Thoracic aorta (tissue), 2 donors: ENCODE data around the gene KIF26B. TPM values are rescaled to one million over a fixed set of nuclear protein-coding genes. Genes with fewer than 3 reads are reported as not detected.

Experiments used
- ATAC-seq: fragments of 150-250 bp; one replicate; pipeline ENCODE4 v1.8.0; 2017; ENCODE audit warnings: low read depth; ENCODE audit not compliant: insufficient number of reproducible peaks, low FRiP score
- DNase-seq: peaks from one replicate; pipeline ENCODE4 v3.0.0-alpha.2; 2020; ENCODE audit warnings: low spot score
- H3K27ac ChIP-seq, 2 donors: fragments of 200-600 bp; sonication (generic); 1 replicate in 1 of 2; 2 replicates in 1 of 2; pipeline ENCODE4 v1.5.1; 2016; ENCODE audit warnings: mild to moderate bottlenecking in 2 of 2, moderate library complexity in 2 of 2
- H3K27me3 ChIP-seq: fragments of 200-600 bp; sonication (generic); replicated peaks from 2 replicates; pipeline ENCODE4 v1.6.0; 2016; ENCODE audit warnings: mild to moderate bottlenecking; ENCODE audit not compliant: insufficient read depth
- H3K36me3 ChIP-seq: fragments of 200-600 bp; sonication (generic); one replicate; pipeline ENCODE4 v1.5.1; 2016
- H3K4me1 ChIP-seq, 2 donors: fragments of 200-600 bp; sonication (generic); 1 replicate in 1 of 2; 2 replicates in 1 of 2; pipeline versions ENCODE4 v1.5.1 to v1.6.0; 2016; ENCODE audit warnings: low read depth in 2 of 2, mild to moderate bottlenecking in 1 of 2; ENCODE audit not compliant: control insufficient read depth in 1 of 2
- H3K4me3 ChIP-seq: fragments of 200-600 bp; sonication (generic); 2 replicates; pipeline ENCODE4 v1.5.1; 2016; ENCODE audit warnings: mild to moderate bottlenecking
- H3K9me3 ChIP-seq: fragments of 200-600 bp; sonication (generic); 2 replicates; pipeline ENCODE4 v1.5.1; 2016
- CTCF ChIP-seq: fragments of 200-600 bp; sonication (generic); IDR thresholded peaks from one replicate; pipeline ENCODE4 v1.5.1; 2019; ENCODE audit warnings: antibody characterized with exemption
- total RNA-seq, 2 donors: library from RNA; depleted of rRNA; stranded (reverse); fragments of >200 nt; gene quantifications; one replicate each; pipeline versions ENCODE4 v1.1.0 to v1.2.3, GENCODE V29; 2016

The KIF26B gene
- total RNA-seq, 2 donors from 2014 or later, result 0.14 to 0.41 TPM

- no peak for ATAC-seq
Measured at GRCh38 chr1:245418077-245418476, 263.3 kb downstream of the KIF26B start.

GRCh38 chr1:245419461-245419978 lies 264.7 kb downstream of the KIF26B start:
- no peak overlapping the region for H3K27ac ChIP-seq
- no peak for TF ChIP-seq CTCF
- no peaks in the 10 kb centered on the region for H3K4me1 ChIP-seq
- no peak for ATAC-seq
- no peaks in the 10 kb centered on the region for H3K27me3 ChIP-seq
- H3K9me3 ChIP-seq, result no peaks in the 10 kb centered on the region
- DNase-seq, result no peak
- H3K36me3 ChIP-seq, result no peaks in the 10 kb centered on the region
- no peak overlapping the region for H3K4me3 ChIP-seq

More at GRCh38 chr1:245418077-245418476, 263.3 kb downstream of the KIF26B start:
- no peaks in the 10 kb centered on the region for H3K36me3 ChIP-seq
- DNase-seq, result no peak
- H3K9me3 ChIP-seq, result no peaks in the 10 kb centered on the region
- H3K27ac ChIP-seq, result no peak overlapping the region
- H3K27me3 ChIP-seq, result no peaks in the 10 kb centered on the region
- TF ChIP-seq CTCF, result no peak
- H3K4me3 ChIP-seq, result no peak overlapping the region
- no peaks in the 10 kb centered on the region for H3K4me1 ChIP-seq

GRCh38 chr1:245419989-245420388 lies 265.2 kb downstream of the KIF26B start:
- no peaks in the 10 kb centered on the region for H3K36me3 ChIP-seq
- no peak for ATAC-seq

GRCh38 chr1:245420926-245421325 lies 266.1 kb downstream of the KIF26B start:
- Histone ChIP-seq H3K27ac (no peak overlapping the region), H3K36me3 (no peaks in the 10 kb centered on the region), H3K27me3 (no peaks in the 10 kb centered on the region), H3K4me3 (no peak overlapping the region), H3K9me3 (no peaks in the 10 kb centered on the region), H3K4me1 (no peaks in the 10 kb centered on the region)
- DNase-seq, result no peak
- no peak for TF ChIP-seq CTCF
- no peak for ATAC-seq

More at GRCh38 chr1:245419989-245420388, 265.2 kb downstream of the KIF26B start:
- H3K9me3 ChIP-seq, result no peaks in the 10 kb centered on the region
- no peaks in the 10 kb centered on the region for H3K4me1 ChIP-seq
- H3K4me3 ChIP-seq, result no peak overlapping the region
- H3K27me3 ChIP-seq, result no peaks in the 10 kb centered on the region
- DNase-seq, result no peak
- TF ChIP-seq CTCF, result no peak
- no peak overlapping the region for H3K27ac ChIP-seq

- H3K36me3 ChIP-seq, result no peaks in the 10 kb centered on the region
- no peak for TF ChIP-seq CTCF
- H3K9me3 ChIP-seq, result no peaks in the 10 kb centered on the region
- H3K27me3 ChIP-seq, result no peaks in the 10 kb centered on the region
- no peak overlapping the region for H3K27ac ChIP-seq
- ATAC-seq (no peak), DNase-seq (no peak)
- H3K4me3 ChIP-seq, result no peak overlapping the region
- no peaks in the 10 kb centered on the region for H3K4me1 ChIP-seq
Measured at GRCh38 chr1:245428681-245429080, 273.9 kb downstream of the KIF26B start.
